Mononuclear cell (primary cell): ENCODE measurements around the gene DNPH1. TPM values are rescaled to one million over a fixed set of nuclear protein-coding genes. Genes with fewer than 3 reads are reported as not detected.

Experiments used
- H3K27me3 ChIP-seq: 2 replicates; pipeline ENCODE4 v1.6.0; 2011; ENCODE audit warnings: low read length, control low read depth; ENCODE audit not compliant: insufficient read depth
- H3K4me1 ChIP-seq: 2 replicates; pipeline ENCODE4 v1.5.1; 2011; ENCODE audit warnings: mild to moderate bottlenecking, low read length, control low read depth; ENCODE audit not compliant: insufficient read depth
- H3K4me3 ChIP-seq: 2 replicates; pipeline ENCODE4 v1.5.1; 2011; ENCODE audit warnings: mild to moderate bottlenecking, low read length, moderate library complexity
- H3K9me3 ChIP-seq: 2 replicates; pipeline ENCODE4 v1.5.1; 2011; ENCODE audit warnings: low read depth, mild to moderate bottlenecking, control low read depth, low read length
- total RNA-seq: library from RNA; depleted of rRNA; stranded (reverse); fragments of >200 nt; gene quantifications from one replicate; pipeline ENCODE4 v1.2.3, GENCODE V29; 2012

Gene DNPH1
- total RNA-seq, 1 donor, result 14.7 TPM

GRCh38 chr6:43189776-43190304 is 39.4 kb downstream of the DNPH1 start:
- H3K4me1 ChIP-seq, result peaks cover 12% of the 10 kb centered on the region

DNA sequence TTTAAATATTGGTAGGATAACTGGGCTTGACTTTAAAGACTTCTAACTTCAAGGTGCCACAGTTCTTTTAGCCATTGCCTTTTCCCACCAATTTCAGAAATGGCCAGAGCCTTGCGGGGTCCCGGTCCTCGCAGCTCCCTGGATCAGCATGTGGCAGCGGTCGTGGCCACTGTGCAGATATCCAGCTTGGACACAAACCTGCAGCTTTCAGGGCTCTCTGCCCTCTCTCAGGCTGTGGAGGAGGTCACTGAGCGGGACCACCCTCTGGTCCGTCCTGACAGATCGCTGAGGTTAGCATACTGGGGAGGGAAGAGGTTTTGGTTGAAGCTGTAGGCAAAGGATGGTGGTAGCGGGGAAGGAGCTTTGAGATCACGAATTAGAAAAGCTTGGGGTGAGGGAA is 40.9 kb downstream of the DNPH1 start:
- Histone ChIP-seq H3K4me1 (peaks cover 22% of the 10 kb centered on the region), H3K27me3 (no peaks in the 10 kb centered on the region), H3K4me3 (no peak overlapping the region), H3K9me3 (no peaks in the 10 kb centered on the region)

More at GRCh38 chr6:43189776-43190304, 39.4 kb downstream of the DNPH1 start:
- H3K4me3 ChIP-seq, result no peak overlapping the region
- H3K27me3 ChIP-seq, result no peaks in the 10 kb centered on the region
- no peaks in the 10 kb centered on the region for H3K9me3 ChIP-seq

DNA sequence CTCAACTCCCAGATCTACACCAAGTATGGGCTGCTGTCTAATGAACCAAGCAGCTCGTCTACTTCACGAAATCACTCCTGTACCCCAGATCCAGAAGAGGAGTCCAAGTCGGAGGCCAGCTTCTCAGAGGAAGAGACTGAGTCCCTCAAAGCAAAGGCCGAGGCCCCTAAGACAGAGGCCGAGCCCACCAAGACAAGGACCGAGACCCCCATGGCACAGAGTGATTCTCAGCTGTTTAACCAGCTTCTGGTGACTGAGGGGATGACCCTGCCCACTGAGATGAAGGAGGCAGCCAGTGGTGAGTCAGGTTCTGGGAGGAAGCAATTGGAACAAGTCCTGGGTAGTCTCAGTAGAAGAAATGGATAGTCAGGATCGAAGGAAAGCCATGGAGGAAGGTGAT is 41.5 kb downstream of the DNPH1 start:
- Histone ChIP-seq H3K4me1 (peaks cover 28% of the 10 kb centered on the region), H3K4me3 (no peak overlapping the region), H3K27me3 (no peaks in the 10 kb centered on the region), H3K9me3 (no peaks in the 10 kb centered on the region)

DNA sequence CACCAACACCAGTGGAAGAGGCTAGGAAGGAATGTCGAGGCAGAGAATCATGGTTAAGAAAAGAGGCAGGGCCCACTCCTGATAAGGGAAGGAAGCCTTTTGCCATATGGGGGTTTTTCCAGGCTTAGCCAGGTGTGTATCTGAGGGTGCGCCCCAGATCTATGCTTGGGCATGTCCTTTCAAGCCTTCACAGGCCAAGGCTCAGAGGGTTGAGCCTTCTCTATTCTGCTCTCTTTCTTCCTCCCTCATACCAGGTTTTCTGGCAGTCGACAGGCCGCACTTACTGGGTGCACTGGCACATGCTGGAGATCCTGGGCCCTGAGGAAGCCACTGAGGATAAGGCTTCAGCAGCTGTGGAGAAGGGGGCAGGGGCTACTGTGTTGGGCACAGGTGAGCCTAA is 42.6 kb downstream of the DNPH1 start:
- no peaks in the 10 kb centered on the region for H3K9me3 ChIP-seq
- no peak overlapping the region for H3K4me3 ChIP-seq
- H3K4me1 ChIP-seq, result peaks cover 36% of the 10 kb centered on the region
- no peaks in the 10 kb centered on the region for H3K27me3 ChIP-seq

- Histone ChIP-seq H3K4me1 (peaks cover 43% of the 10 kb centered on the region), H3K4me3 (no peak overlapping the region), H3K27me3 (no peaks in the 10 kb centered on the region), H3K9me3 (no peaks in the 10 kb centered on the region)
Measured at GRCh38 chr6:43186019-43186418, 43.3 kb downstream of the DNPH1 start.

DNA sequence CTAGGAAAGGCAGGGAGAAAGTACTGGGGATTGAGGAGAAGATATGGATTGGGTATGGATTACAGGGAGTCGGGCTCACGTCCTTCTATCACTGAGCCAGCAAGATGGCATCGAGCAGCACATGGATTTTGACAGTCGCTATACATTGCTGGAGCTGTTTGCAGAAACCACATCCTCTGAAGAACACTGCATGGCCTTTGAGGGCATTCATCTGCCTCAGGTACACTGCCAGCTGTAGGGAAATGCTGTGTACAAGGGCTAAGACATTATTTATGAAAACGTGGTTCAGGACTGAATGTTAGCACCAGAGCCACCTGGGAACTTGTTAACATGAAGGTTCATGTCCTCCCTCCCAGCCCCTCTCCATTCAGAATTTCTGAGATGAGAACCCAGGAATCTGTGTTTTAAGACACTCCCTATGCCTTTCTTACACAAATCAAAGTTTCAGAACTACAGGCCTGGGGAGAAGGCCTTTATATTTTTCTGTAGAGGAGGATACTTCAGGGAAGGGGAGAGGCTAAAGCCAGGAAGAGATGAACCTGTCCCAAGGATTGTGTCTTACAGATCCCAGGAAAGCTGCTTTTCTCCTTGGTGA is 43.8 kb downstream of the DNPH1 start:
- peaks cover 45% of the 10 kb centered on the region for H3K4me1 ChIP-seq

DNA sequence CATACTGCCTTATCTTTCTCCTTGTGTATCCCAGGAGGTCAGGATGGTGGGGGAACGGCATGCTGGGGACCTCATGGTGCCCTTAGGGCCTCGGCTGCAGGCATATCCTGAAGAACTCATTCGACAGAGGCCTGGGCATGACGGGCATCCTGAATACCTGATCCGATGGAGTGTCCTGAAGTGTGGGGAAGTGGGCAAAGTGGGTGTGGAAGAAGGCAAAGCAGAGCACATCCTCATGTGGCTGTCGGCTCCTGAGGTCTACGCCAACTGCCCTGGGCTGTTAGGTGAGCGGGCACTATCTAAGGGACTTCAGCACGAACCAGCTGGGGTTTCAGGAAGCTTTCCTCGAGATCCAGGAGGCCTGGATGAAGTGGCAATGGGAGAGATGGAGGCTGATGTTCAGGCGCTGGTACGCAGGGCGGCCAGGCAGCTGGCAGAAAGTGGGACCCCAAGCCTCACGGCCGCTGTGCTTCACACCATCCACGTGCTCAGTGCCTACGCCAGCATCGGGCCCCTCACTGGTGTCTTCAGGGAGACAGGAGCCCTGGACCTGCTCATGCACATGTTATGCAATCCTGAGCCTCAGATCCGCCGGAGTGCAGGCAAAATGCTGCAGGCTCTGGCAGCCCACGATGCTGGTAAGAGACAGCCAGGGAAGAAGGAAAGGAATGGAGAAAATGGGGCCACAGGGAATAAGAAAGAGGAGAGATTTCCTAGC is 44.9 kb downstream of the DNPH1 start:
- Histone ChIP-seq H3K4me3 (no peak overlapping the region), H3K27me3 (no peaks in the 10 kb centered on the region), H3K9me3 (no peaks in the 10 kb centered on the region), H3K4me1 (peaks cover 45% of the 10 kb centered on the region)

More for the DNA sequence above, 43.8 kb downstream of the DNPH1 start:
- no peaks in the 10 kb centered on the region for H3K9me3 ChIP-seq
- H3K4me3 ChIP-seq, result no peak overlapping the region
- no peaks in the 10 kb centered on the region for H3K27me3 ChIP-seq

- H3K9me3 ChIP-seq, result no peaks in the 10 kb centered on the region
- no peak overlapping the region for H3K4me3 ChIP-seq
- peaks cover 45% of the 10 kb centered on the region for H3K4me1 ChIP-seq
- no peaks in the 10 kb centered on the region for H3K27me3 ChIP-seq
Measured at GRCh38 chr6:43183441-43183840, 45.8 kb downstream of the DNPH1 start.

- H3K4me3 ChIP-seq, result peak within 1 kb of the TSS; percentile 72
- H3K27me3 ChIP-seq, result no peaks in the 10 kb centered on the region
- peaks cover 45% of the 10 kb centered on the region for H3K4me1 ChIP-seq
Measured at GRCh38 chr6:43181942-43182860, 47.1 kb downstream of the DNPH1 start, which contains the start of gene CUL9. Gene CUL9, plus strand, starts transcription at chr6:43182196. Its CDS starts 2,115 bp downstream, at chr6:43184311.

GRCh38 chr6:43181621-43181941 is 47.7 kb downstream of the DNPH1 start:
- peak overlapping the region; percentile 72 for H3K4me3 ChIP-seq
- no peaks in the 10 kb centered on the region for H3K27me3 ChIP-seq
- H3K9me3 ChIP-seq, result no peaks in the 10 kb centered on the region
- H3K4me1 ChIP-seq, result peaks cover 45% of the 10 kb centered on the region

More at GRCh38 chr6:43181942-43182860, 47.1 kb downstream of the DNPH1 start, which contains the start of gene CUL9:
- H3K9me3 ChIP-seq, result no peaks in the 10 kb centered on the region

DNA sequence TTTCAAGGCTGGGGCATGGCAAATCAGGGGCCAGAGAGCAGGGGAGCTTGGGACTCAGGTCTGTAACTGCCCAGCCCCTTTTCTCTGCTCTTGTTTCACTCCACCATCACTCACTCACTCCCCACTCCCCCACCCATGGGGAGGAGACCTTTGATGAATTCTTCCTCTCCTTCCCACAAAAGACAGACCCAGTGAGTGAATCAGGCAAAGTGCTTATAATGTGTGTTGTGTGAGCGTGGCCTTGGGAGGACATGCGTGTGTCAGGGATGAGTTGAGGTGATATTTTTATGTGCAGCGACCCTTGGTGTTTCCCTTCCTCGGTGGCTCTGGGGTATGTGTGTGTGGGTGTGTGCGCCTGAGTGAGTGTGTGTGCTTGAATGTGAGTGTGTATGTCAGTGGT is 48.3 kb downstream of the DNPH1 start:
- no peaks in the 10 kb centered on the region for H3K27me3 ChIP-seq
- H3K9me3 ChIP-seq, result no peaks in the 10 kb centered on the region
- H3K4me1 ChIP-seq, result peaks cover 48% of the 10 kb centered on the region
- H3K4me3 ChIP-seq, result no peak overlapping the region

- no peaks in the 10 kb centered on the region for H3K27me3 ChIP-seq
- H3K4me1 ChIP-seq, result peaks cover 49% of the 10 kb centered on the region
- H3K9me3 ChIP-seq, result no peaks in the 10 kb centered on the region
- no peak overlapping the region for H3K4me3 ChIP-seq
Measured at GRCh38 chr6:43180058-43180457, 49.2 kb downstream of the DNPH1 start.

GRCh38 chr6:43178951-43179830 is 50.1 kb downstream of the DNPH1 start:
- H3K9me3 ChIP-seq, result no peaks in the 10 kb centered on the region
- peaks cover 51% of the 10 kb centered on the region for H3K4me1 ChIP-seq

DNA sequence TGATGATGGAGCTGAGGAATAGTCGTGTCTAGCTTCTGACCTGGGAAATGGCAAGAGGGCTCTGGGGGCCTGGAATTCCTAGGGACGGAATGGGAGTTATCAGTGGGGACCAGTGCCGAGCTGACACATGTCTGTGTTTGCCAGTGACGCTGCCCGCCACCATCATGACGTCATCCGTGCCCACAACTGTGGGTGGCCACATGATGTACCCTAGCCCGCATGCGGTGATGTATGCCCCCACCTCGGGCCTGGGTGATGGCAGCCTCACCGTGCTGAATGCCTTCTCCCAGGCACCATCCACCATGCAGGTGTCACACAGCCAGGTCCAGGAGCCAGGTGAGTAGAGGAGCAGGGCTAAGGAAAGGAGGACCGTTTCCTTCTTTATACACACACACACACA is 51.1 kb downstream of the DNPH1 start:
- no peak overlapping the region for H3K4me3 ChIP-seq
- H3K9me3 ChIP-seq, result no peaks in the 10 kb centered on the region
- H3K4me1 ChIP-seq, result peaks cover 55% of the 10 kb centered on the region
- H3K27me3 ChIP-seq, result no peaks in the 10 kb centered on the region

More at GRCh38 chr6:43178951-43179830, 50.1 kb downstream of the DNPH1 start:
- Histone ChIP-seq H3K27me3 (no peaks in the 10 kb centered on the region), H3K4me3 (no peak overlapping the region)
